A549 (cell line): ENCODE data around the gene CBX5. TPM values are rescaled to one million over a fixed set of nuclear protein-coding genes. Genes with fewer than 3 reads are reported as not detected.

Source experiments
- ATAC-seq, 2 experiments: fragments of 200-7000 bp in 1 of 2; fragments of >200 bp in 1 of 2; cut with Nextera tagmentation in 1 of 2; cut with Tn5 transposase in 1 of 2; 3 replicates each; pipeline versions ENCODE4 v1.8.0 to v1.9.1; 2018 to 2020; ENCODE audit warnings: mild to moderate bottlenecking in 1 of 2, moderate library complexity in 1 of 2
- CTCF ChIA-PET: fragments of 300-600 bp; sonication (Branson Sonifier 250); formaldehyde crosslinking; extraction: SDS; loops from one replicate; lab custom pipeline; 2021; ENCODE audit warnings: antibody characterized with exemption, inconsistent platforms; lab: Yijun Ruan, JAX
- POLR2A ChIA-PET: fragments of 350-600 bp; formaldehyde crosslinking; extraction: SDS; loops from one replicate; lab custom pipeline; 2021; ENCODE audit warnings: antibody characterized with exemption, inconsistent platforms; lab: Yijun Ruan, JAX
- DNase-seq, 2 experiments: peaks; one replicate each; pipeline versions ENCODE4 v3.0.0 to v3.0.0-alpha.2; 2011 to 2016; ENCODE audit warnings: low read depth in 1 of 2, low spot score in 1 of 2
- FAIRE-seq: peaks from 2 replicates; lab custom pipeline; 2011; peaks lifted over from hg19 to GRCh38; lab: Jason Lieb, UNC
- H3K27ac ChIP-seq, 2 experiments: fragments of >200 bp; sonication (Bioruptor Twin); formaldehyde crosslinking; 3 replicates each; pipeline ENCODE4 v1.5.1; 2016 to 2017
- H3K4me1 ChIP-seq: fragments of >200 bp; sonication (Bioruptor Twin); formaldehyde crosslinking; 3 replicates; pipeline ENCODE4 v1.6.1; 2016
- H3K4me2 ChIP-seq: fragments of >200 bp; sonication (Bioruptor Twin); formaldehyde crosslinking; 3 replicates; pipeline ENCODE4 v1.6.1; 2016
- H3K4me3 ChIP-seq: fragments of >200 bp; sonication (Bioruptor Twin); formaldehyde crosslinking; 3 replicates; pipeline ENCODE4 v1.5.1; 2016
- H3K9me3 ChIP-seq: fragments of >200 bp; sonication (Bioruptor Twin); formaldehyde crosslinking; 3 replicates; pipeline ENCODE4 v1.6.1; 2016
- CBX2 ChIP-seq: fragments of 200-600 bp; sonication (generic); IDR thresholded peaks from 2 replicates; pipeline ENCODE4 v1.6.1; 2016; ENCODE audit warnings: low read depth, mild to moderate bottlenecking, borderline replicate concordance
- CEBPB ChIP-seq, 2 experiments: fragments of >200 bp in 1 of 2; sonication (Bioruptor Twin) in 1 of 2; formaldehyde crosslinking in 1 of 2; IDR thresholded peaks; 2 replicates each; pipeline ENCODE4 v1.6.1; 2012 to 2016
- EHMT2 ChIP-seq: fragments of 200-600 bp; sonication (generic); IDR thresholded peaks from 2 replicates; pipeline ENCODE4 v1.6.1; 2016; ENCODE audit warnings: antibody characterized with exemption, low read depth, mild to moderate bottlenecking, moderate library complexity
- EP300 ChIP-seq, 2 experiments: fragments of >200 bp; sonication (Bioruptor Twin); formaldehyde crosslinking; IDR thresholded peaks; 2 replicates in 1 of 2; 3 replicates in 1 of 2; pipeline ENCODE4 v1.6.1; 2016 to 2017
- ESRRA ChIP-seq: fragments of 150-350 bp; IDR thresholded peaks from 2 replicates; pipeline ENCODE4 v1.6.1; 2014; ENCODE audit warnings: mild to moderate bottlenecking, low read length, borderline replicate concordance
- FOSL2 ChIP-seq, 2 experiments: fragments of 450-650 bp in 1 of 2; fragments of >200 bp in 1 of 2; sonication (Bioruptor Twin) in 1 of 2; formaldehyde crosslinking; IDR thresholded peaks; 2 replicates each; pipeline versions ENCODE4 v1.5.0 to v1.6.1; 2016 to 2020; ENCODE audit warnings: mild to moderate bottlenecking in 1 of 2, moderate library complexity in 1 of 2
- GATA3 ChIP-seq: IDR thresholded peaks from 2 replicates; pipeline ENCODE4 v1.6.1; 2012; ENCODE audit warnings: borderline replicate concordance
- HEYL ChIP-seq: fragments of 250-450 bp; sonication (Bioruptor Pico); IDR thresholded peaks from 2 replicates; pipeline ENCODE4 v1.8.0; 2021; ENCODE audit warnings: mild to moderate bottlenecking, moderate library complexity
- HOXA7 ChIP-seq: fragments of 250-450 bp; sonication (Bioruptor Pico); IDR thresholded peaks from 2 replicates; pipeline ENCODE4 v1.5.0; 2020; ENCODE audit warnings: mild to moderate bottlenecking, moderate library complexity
- JUN ChIP-seq, 2 experiments: fragments of >200 bp; sonication (Bioruptor Twin); formaldehyde crosslinking; IDR thresholded peaks; 2 replicates in 1 of 2; 3 replicates in 1 of 2; pipeline ENCODE4 v1.6.1; 2016 to 2017
- RAD21 ChIP-seq, 2 experiments: fragments of >200 bp in 1 of 2; sonication (Bioruptor Twin) in 1 of 2; formaldehyde crosslinking in 1 of 2; IDR thresholded peaks in 1 of 2; conservative IDR thresholded peaks in 1 of 2; 2 replicates in 1 of 2; 3 replicates in 1 of 2; pipeline ENCODE4 v1.6.1; 2012 to 2018; ENCODE audit warnings: inconsistent platforms in 1 of 2
- ZFP36 ChIP-seq: fragments of 450-650 bp; IDR thresholded peaks from 2 replicates; pipeline ENCODE4 v1.6.1; 2014; ENCODE audit warnings: borderline replicate concordance; ENCODE audit not compliant: partially characterized antibody
- WGBS: methylation state at CpG from one replicate; pipeline ENCODE4 v1.1.6; 2017; ENCODE audit errors: missing lambda C conversion rate; 5-methylcytosine and 5-hydroxymethylcytosine counted together
- polyA plus RNA-seq, 4 experiments: library from polyadenylated mRNA; depleted of rRNA in 3 of 4; stranded (reverse); fragments of >200 nt; fragmentation: RNase III in 1 of 4; extraction: RNeasy Plus Mini Kit Qiagen cat#74134 plus additional on column Dnase treatment in 1 of 4; gene quantifications; 2 replicates in 3 of 4; 3 replicates in 1 of 4; pipeline ENCODE4 v1.2.3, GENCODE V29; 2011 to 2017
- TF ChIP-seq, protein P1 (sequence below): fragments of >200 bp; sonication (Bioruptor Twin); formaldehyde crosslinking; IDR thresholded peaks from 3 replicates; pipeline ENCODE4 v1.6.1; 2016
- TF ChIP-seq, protein P2 (sequence below): fragments of >200 bp; sonication (Bioruptor Twin); formaldehyde crosslinking; IDR thresholded peaks from 2 replicates; pipeline ENCODE4 v1.6.1; 2016
- TF ChIP-seq, protein P3 (sequence below): fragments of 150-350 bp; IDR thresholded peaks from 2 replicates; pipeline ENCODE4 v1.6.1; 2014; ENCODE audit warnings: low read depth, mild to moderate bottlenecking, low read length

Gene CBX5
- polyA plus RNA-seq, 2 of the 4 experiments (the other 2 are of a cell fraction), result 39.5 to 129 TPM

DNA sequence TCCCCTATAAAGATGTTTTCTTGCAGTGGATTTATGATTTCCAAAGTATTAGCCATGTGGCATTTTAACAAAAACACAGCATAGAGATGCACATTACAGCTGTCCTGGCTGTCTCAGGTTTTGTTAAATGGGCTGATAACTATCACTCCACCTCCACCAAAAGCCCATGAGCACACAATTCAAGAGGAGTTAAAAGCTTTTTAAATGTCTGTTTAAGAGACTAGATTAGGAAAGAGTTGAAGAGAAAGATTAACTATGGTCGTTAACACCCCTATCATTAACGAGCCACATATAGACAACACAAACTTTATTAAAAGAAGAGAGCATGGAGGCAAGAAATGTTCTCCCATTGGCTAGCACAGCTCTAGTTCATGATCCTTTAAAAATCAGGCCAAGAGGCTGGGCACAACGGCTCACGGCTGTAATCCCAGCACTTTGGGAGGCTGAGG is 14.5 kb downstream of the CBX5 start:
- Histone ChIP-seq H3K4me2 (no peak overlapping the region), H3K4me1 (peaks cover 30% of the 10 kb centered on the region), H3K4me3 (no peak overlapping the region), H3K27ac (no peak overlapping the region), H3K9me3 (no peaks in the 10 kb centered on the region)
- TF ChIP-seq, protein P1, sequence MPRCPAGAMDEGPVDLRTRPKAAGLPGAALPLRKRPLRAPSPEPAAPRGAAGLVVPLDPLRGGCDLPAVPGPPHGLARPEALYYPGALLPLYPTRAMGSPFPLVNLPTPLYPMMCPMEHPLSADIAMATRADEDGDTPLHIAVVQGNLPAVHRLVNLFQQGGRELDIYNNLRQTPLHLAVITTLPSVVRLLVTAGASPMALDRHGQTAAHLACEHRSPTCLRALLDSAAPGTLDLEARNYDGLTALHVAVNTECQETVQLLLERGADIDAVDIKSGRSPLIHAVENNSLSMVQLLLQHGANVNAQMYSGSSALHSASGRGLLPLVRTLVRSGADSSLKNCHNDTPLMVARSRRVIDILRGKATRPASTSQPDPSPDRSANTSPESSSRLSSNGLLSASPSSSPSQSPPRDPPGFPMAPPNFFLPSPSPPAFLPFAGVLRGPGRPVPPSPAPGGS, result no peak
- ChIA-PET POLR2A (interaction anchor here (1.2 kb wide), 1 partner anchor 15 kb away, joined by 8 read pairs; the partner anchor contains the start of genes CBX5 and HNRNPA1), CTCF (interaction anchor here (0.7 to 2.3 kb wide), 10 partner anchors 14 to 105 kb away, joined by 3 to 8 read pairs (median 4); no protein-coding TSS in a partner anchor)
- WGBS, result 85% methylated on average over 4 of the region's 4 CpGs
- ATAC-seq, result no peak
- no peak for FAIRE-seq
- DNase-seq, result no peak

- WGBS, result 7% methylated on average over 4 of the region's 4 CpGs
- ChIA-PET POLR2A (interaction anchor here (1.0 to 2.3 kb wide), 5 partner anchors 11 to 63 kb away, joined by 3 to 28 read pairs (median 4); partner anchors contain the start of genes CBX5, COPZ1 and HNRNPA1), CTCF (interaction anchor here (0.7 to 4.9 kb wide), 9 partner anchors 8 to 108 kb away, joined by 3 to 50 read pairs (median 3); partner anchors contain the start of gene COPZ1)
- peak; percentile 54 to 59; a peak in 5 of 6 replicates for ATAC-seq
- H3K4me1 ChIP-seq, result peaks cover 54% of the 10 kb centered on the region
- peak overlapping the region; percentile 65 to 95 for H3K27ac ChIP-seq
- DNase-seq, result peak in 1 of 2 experiments; percentile 81
- no peaks in the 10 kb centered on the region for H3K9me3 ChIP-seq
- FAIRE-seq, result no peak
- peak overlapping the region; percentile 88 for H3K4me2 ChIP-seq
- TF ChIP-seq GATA3, result peak; percentile 77; the same call in 1 of the 2 replicates
- no peak for TF ChIP-seq FOSL2 (IDR thresholded peaks at IDR 0.05)
- TF ChIP-seq FOSL2 (CRISPR knock-in tag; IDR thresholded peaks at IDR 0.05), result peak; percentile 37
- TF ChIP-seq CEBPB (IDR thresholded peaks at IDR 0.05), result peak; percentile 58 to 80; a peak in 3 of 4 replicates
- TF ChIP-seq JUN (IDR thresholded peaks at IDR 0.05), result peak in 1 of 2 experiments; percentile 24; a peak in 1 of 5 replicates
- TF ChIP-seq, protein P2, sequence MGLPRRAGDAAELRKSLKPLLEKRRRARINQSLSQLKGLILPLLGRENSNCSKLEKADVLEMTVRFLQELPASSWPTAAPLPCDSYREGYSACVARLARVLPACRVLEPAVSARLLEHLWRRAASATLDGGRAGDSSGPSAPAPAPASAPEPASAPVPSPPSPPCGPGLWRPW, result no peak
- no peak for TF ChIP-seq HEYL (CRISPR knock-in tag)
- TF ChIP-seq EP300 (IDR thresholded peaks at IDR 0.05), result peak in 1 of 2 experiments; percentile 49; a peak in 1 of 5 replicates
- TF ChIP-seq RAD21 (conservative IDR thresholded peaks at IDR 0.05 in 1 of 2, IDR thresholded peaks at IDR 0.05 in 1 of 2), result peak in 1 of 2 experiments; percentile 7; a peak in 1 of 5 replicates
- H3K4me3 ChIP-seq, result no peak overlapping the region
Observed at GRCh38 chr12:54262403-54262925, 17.5 kb downstream of the CBX5 start.

DNA sequence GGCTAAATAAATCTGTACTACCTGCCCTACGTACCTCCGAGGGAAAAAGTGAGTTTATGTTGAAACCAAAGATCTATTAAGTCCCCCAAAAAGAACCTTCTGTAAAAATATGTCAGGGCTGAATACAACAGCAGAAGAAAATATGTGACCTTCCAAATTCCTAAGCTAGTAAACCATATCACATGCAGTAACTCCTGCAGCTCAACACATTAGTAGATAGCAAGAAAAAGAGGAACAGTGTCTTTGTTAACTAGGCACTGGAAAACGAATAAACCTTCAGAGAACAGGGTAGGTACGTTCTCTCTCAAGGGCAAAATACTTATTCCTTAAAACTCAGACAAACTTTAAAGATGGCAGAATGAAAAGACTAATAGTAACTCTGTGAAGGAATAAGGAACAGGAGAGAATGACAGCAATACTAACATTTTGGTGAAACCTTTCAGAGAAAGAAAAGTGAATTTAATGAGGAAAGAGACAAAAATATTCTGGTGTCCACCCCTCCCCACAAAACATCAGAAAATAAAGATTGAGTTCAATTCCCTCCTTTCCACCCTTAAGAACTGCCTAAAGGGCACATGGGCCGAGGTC is 18.0 kb downstream of the CBX5 start:
- WGBS, result 70% methylated on average over 5 of the region's 5 CpGs
- Histone ChIP-seq H3K4me3 (no peak overlapping the region), H3K9me3 (no peaks in the 10 kb centered on the region), H3K4me2 (peak overlapping the region; percentile 88), H3K27ac (peak overlapping the region; percentile 65 to 95), H3K4me1 (peaks cover 55% of the 10 kb centered on the region)
- ATAC-seq (no peak), FAIRE-seq (no peak), DNase-seq (no peak)
- ChIA-PET POLR2A (interaction anchor here (1.0 to 2.3 kb wide), 3 partner anchors 18 to 27 kb away, joined by 3 to 28 read pairs (median 8); partner anchors contain the start of genes CBX5 and HNRNPA1), CTCF (interaction anchor here (0.9 to 4.9 kb wide), 7 partner anchors 8 to 107 kb away, joined by 3 to 50 read pairs (median 3); partner anchors contain the start of gene COPZ1)
- no peak for TF ChIP-seq ZFP36
- TF ChIP-seq HOXA7 (CRISPR knock-in tag), result no peak
- no peak for TF ChIP-seq ESRRA
- no peak for TF ChIP-seq EHMT2
- TF ChIP-seq CBX2, result no peak
- TF ChIP-seq, protein P3, sequence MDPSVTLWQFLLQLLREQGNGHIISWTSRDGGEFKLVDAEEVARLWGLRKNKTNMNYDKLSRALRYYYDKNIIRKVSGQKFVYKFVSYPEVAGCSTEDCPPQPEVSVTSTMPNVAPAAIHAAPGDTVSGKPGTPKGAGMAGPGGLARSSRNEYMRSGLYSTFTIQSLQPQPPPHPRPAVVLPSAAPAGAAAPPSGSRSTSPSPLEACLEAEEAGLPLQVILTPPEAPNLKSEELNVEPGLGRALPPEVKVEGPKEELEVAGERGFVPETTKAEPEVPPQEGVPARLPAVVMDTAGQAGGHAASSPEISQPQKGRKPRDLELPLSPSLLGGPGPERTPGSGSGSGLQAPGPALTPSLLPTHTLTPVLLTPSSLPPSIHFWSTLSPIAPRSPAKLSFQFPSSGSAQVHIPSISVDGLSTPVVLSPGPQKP, result no peak
